Right renal cortex interstitium (tissue), 3 donors: Measurements from ENCODE around the gene CES5A. TPM values are rescaled to one million over a fixed set of nuclear protein-coding genes. Genes with fewer than 3 reads are reported as not detected.
A peak's percentile ranks its signal among the peaks of the same experiment; 100 is the strongest.
"Not testable (repeated sequence)": the region's sequence is repeated elsewhere in the genome, so short reads cannot be mapped to it uniquely, and the experiment has no call there.

Experiments used
- DNase-seq, 3 donors: peaks; one replicate each; pipeline ENCODE4 v3.0.0-alpha.2; 2013; ENCODE audit warnings: low read depth in 3 of 3, low spot score in 2 of 3
- polyA plus RNA-seq, 3 donors: library from polyadenylated mRNA; unstranded; fragments of 120-200 nt; gene quantifications; one replicate each; pipeline ENCODE4 v1.2.1, GENCODE V29; 2013; ENCODE audit not compliant: insufficient read length in 3 of 3

Gene CES5A
- polyA plus RNA-seq, 3 donors = 0.11 to 0.13 TPM; not detected in 1

- DNase-seq = no peak
Measured at GRCh38 chr16:55876854-55877253, 1.7 kb upstream of the CES5A start.

DNA sequence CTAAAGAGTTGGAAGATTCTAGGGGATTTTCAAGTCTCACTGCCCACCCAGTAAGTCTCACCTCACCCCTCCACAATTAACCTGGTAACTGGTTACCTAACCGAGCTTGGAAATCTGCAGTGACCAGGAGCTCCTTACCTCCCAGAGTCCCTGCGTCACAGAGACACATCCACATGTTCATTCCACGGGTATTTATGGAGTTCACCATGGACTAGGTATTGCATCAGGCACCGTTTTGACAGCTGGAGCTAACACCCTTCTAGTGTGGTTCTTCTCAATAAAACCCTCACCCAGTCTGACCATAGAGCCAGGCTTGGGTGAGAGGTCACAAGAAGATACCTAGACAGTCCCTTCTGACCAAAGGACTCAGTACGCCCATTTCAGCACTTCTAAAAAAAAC, 2.1 kb downstream of the CES5A start:
- DNase-seq = no peak

- no peak for DNase-seq
Measured at GRCh38 chr16:55872130-55872529, 3.0 kb downstream of the CES5A start.

DNA sequence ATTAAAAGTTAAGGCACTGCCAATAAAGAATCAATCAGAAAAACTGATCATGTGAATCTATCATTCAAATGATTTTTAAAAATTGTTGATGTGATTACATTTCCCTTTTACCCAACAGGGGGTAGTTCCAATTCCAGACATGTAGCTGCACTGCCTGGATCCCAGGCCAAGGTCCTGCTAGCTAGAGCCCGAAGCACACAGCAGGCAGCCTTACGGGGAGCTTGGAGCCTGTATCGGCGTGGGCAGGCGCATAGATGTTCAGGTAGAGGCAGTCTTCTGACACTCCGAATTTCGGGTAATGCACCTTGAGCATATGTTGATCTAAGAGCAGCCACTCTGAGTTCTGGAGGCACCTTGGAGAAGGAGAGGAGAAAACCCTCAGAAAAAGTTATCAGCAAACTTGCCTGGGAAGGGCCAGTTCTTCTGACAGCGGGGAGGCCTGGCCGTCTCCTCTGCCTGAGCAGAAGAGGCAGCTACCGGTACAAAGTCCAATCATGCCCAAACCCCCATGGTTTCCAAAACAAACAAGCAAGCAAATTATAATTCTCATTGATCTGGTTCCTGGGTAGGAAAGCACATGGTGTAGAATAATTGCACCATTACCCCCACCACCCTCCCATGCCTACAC, 3.6 kb downstream of the CES5A start:
- DNase-seq = no peak

DNA sequence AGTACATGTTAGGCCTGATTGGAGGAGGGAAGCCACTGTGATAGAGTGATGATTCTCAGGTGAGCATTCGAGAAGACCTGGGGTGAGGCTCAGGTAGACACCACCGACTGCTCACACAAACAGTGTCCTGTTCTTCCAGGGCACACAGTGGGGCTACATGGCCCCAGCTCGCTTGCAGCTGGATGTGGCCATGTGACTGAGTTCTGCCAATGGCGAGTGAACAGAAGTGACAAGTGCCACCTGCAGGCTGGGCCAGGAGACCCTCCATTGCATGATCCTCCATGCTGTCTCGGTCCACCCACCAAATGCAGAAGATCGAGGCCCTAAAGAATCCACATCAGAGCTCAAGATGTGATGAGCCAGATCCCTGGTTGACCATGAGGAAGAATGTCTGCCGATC, 6.2 kb downstream of the CES5A start:
- DNase-seq = no peak

DNA sequence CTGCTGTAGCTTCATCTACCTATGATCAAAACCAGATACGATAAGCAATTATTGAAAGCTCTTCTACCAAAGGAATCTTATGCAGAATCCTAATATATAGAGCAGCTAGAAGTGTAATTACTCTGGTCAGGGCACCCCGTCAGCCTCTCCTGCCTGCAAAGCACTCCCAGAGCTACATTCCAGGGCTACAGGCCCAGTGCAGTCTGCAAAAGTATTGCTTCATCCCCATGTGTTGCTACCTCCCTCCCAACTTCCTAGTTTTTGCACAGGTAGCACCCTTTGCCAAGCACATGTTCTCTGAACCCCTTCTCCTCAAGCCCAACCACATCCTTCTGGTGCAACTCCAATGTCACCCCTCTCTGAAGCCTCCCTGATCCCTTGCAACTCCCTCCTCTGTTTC, 7.0 kb downstream of the CES5A start:
- DNase-seq = no peak

DNA sequence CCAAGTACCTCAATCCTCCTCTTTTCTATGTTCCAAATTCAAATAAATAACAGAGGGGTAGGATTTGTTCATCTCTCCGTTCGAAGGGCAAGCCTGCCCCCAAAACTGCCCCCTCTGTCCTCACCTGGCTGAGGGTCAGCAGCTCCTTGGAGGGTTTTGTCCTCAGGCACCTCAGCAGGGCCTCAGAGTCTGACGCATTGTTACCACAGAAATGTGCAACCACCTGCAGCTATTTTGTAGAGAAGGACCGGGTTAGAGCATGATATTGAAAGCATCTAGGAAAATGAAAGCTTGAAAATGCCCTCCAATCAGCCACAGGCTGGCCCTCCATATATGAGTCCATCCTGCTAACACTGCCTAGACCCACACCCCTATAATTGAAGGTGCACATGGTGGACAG, 13.9 kb downstream of the CES5A start:
- DNase-seq = no peak

DNA sequence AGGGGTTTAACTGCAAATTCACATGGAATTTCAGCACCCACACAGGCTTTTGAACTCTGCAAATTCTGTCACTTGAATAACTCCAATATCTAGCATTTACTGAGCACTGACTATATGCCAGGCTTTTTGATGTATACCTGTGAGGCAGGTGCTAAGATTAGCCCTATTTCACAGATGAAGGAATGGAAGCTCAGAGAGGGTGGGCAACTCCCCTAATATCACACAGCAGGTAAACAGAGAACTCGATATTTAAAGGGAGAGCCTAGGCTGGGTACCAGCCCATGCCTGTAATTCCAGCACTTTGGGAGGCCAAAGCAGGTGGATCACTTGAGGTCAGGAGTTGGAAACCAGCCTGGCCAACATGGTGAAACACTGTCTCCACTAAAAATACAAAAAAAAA, 17.5 kb downstream of the CES5A start:
- not testable (repeated sequence) for DNase-seq

DNA sequence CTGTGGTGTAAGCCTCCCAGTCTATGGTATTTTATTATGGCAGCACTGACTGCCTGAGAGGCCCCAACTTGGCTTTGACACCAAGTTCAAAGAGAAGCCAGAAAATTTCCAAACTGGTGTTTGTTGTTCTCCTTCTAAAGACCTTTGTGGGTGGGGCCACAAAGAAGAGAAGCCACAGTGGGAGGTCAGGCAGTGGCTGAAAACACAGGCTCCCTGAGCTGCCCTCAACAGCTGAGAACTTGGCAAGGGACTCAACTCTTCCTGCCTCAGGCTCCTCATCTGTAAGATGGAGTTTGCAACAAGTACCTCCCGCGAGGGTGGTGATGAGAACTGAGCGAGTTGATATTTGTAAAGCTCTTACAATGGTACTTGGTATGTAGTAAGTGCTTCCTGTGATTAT, 18.2 kb downstream of the CES5A start:
- no peak for DNase-seq

- no peak for DNase-seq
Measured at GRCh38 chr16:55853114-55853513, 22.1 kb downstream of the CES5A start.

DNA sequence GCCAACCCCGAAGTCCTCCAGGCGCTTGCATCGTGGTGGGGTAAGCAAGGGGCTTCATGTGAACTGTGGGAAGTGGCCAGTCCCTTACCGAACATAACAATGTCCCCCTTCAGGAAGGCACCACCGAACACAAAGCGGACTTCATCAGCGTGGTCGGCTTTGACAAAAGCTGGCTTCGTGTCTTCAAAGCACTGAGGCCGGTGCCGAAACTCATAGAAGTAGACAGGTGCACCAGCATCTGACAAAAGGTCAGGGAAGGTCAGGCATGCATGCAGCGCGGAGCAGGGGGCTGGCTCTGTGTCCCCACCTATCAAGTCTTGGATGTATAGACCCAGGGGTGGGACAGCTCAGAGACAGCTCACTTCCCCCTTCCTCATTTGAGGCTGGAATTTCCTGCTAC, 25.6 kb downstream of the CES5A start:
- DNase-seq = no peak

DNA sequence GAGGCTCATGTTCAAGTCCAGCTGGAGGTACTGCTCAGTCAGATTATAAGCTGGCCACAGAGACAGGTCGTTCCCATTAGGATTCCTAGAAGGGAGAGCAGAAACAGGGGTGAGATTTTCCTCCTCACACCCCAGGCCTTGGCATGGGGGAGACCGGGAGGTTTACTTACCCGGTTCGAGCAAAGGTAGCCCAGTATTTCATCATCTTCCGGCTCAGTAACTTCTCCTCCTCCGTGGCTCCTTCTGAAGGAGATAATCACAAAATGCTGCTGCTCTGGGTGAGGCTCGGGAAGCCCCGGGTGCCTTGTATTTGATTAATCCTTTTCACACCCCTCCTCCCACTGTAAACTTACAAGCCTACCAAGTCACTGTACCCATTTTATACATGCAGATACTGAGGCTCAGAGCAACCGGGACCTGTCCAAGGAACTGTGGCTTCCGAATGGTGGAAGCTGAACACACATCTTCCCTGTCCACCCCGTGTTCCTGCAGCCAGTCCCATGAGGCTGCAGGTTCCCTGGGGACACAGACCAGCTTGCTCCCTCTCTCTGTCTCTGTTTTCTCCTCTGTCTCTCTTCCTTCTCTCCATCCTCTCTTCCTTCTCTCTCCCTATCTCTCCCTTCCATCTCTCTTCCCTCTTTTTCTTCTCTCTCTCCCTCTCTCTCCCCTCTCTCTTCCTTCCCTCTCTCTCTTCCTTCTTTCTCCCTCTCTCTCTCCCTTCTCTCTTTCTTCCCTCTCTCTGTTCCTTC, 28.4 kb downstream of the CES5A start:
- DNase-seq = no peak

GRCh38 chr16:55843105-55843395, 32.1 kb downstream of the CES5A start:
- no peak for DNase-seq

GRCh38 chr16:55842369-55843104, 32.6 kb downstream of the CES5A start:
- DNase-seq = peak in 2 of 3 donors; percentile 18 to 27

DNA sequence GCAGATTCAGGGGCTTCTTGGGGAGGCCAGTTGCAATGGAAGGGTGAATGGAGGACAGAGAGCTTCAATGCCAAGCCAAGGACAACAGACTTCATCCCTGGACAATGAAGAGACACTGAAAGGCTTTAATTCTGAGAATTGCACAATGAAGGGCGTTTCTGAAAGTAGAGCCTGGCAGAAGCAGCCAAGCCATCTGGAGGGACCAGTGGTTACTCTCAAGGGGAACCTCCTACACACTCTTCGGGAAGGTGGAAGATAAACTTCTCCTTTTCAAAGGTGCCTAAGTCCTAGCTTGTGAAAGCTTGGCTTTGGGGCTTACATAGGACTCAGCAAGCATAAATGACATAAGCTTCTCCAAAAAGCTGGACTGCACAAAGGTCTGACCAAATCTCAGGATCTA, 36.1 kb downstream of the CES5A start:
- DNase-seq = no peak

DNA sequence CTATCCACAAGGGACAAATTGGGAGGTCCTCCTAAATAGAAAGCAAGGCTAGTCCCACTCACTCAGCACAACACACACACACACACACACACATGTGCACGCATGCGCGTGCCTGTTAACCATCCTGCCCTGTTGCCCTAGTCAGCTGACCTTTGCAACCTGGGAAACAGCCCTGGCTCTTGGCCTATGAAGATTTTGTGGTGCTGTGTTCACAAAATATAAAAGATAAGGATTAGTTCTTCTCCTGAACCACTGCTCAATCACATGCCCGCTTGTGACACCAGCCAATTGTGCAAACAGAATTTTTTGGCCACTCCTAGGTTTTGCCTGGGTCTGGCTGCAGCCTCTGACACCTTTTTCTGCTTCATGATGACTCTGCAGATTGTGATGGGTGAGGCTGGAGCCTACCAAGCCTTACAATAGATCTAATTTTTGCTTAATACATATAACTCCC, 39.0 kb downstream of the CES5A start:
- no peak for DNase-seq

DNA sequence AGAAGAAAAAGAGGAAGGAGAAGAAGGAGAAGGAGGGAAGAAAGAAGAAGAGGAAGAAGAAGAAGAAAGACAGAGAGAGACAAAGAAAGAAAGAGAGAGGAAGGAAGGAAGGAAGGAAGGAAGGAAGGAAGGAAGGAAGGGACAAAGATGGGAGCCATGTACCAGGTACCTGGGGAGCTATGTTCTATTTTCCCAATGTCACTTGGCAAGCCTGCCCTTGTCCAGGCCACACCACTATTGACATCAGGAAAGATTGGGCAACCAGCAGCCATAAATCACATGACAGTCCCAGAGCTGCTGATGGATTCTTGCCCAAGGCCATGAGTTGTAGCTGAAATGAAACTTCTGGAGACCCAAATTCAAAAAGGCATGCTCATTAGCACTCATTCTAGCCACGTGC, 39.6 kb downstream of the CES5A start:
- no peak for DNase-seq

- DNase-seq = not testable (repeated sequence)
Measured at GRCh38 chr16:55835173-55835572, 40.0 kb downstream of the CES5A start.

GRCh38 chr16:55834049-55834448, 41.1 kb downstream of the CES5A start:
- no peak for DNase-seq

GRCh38 chr16:55832773-55833691, 42.1 kb downstream of the CES5A start, which contains the start of gene CES1:
Gene CES1, minus strand, starts transcription at chr16:55833096. Its CDS starts 41 bp downstream, at chr16:55833055.
- no peak for DNase-seq

- no peak for DNase-seq
Measured at GRCh38 chr16:55832425-55832772, 42.8 kb downstream of the CES5A start.
